Middle frontal gyrus (tissue), 1 donor: ENCODE data around the gene CALHM3.

ENCODE experiments used
- DNase-seq: peaks from one replicate; pipeline ENCODE4 v3.0.0-alpha.2; 2015; ENCODE audit warnings: low spot score; ENCODE audit errors: extremely low spot score

CALHM3 gene

GRCh38 chr10:103475437-103475836 lies 3.6 kb downstream of the CALHM3 start:
- DNase-seq, result no peak

GRCh38 chr10:103474077-103474476 lies 5.0 kb downstream of the CALHM3 start:
- DNase-seq, result no peak

GRCh38 chr10:103473261-103473671 lies 5.8 kb downstream of the CALHM3 start:
- no peak for DNase-seq

GRCh38 chr10:103472005-103472404 lies 7.0 kb downstream of the CALHM3 start:
- no peak for DNase-seq

GRCh38 chr10:103470761-103471653 lies 8.0 kb downstream of the CALHM3 start:
- DNase-seq, result no peak

- no peak for DNase-seq
Observed at GRCh38 chr10:103469201-103469600, 9.8 kb downstream of the CALHM3 start.

DNA sequence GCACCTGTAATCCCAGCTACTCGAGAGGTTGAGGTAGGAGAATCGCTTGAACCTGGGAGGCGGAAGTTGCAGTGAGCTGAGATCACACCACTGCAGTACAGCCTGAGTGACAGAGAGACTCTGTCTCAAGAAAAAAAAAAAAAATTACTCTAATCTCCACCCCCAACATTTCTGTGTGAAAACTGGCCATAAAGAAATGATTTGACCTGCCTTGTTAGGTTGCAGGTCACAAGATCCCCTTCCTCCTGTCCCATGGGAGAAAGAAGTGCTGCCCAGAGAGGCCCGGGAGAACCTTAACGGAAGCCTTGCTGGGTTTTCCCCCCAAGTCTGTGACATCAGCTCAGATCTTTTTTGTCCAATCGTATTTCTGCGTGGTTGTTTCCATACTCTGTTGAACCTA lies 11.6 kb downstream of the CALHM3 start:
- DNase-seq, result no peak

DNA sequence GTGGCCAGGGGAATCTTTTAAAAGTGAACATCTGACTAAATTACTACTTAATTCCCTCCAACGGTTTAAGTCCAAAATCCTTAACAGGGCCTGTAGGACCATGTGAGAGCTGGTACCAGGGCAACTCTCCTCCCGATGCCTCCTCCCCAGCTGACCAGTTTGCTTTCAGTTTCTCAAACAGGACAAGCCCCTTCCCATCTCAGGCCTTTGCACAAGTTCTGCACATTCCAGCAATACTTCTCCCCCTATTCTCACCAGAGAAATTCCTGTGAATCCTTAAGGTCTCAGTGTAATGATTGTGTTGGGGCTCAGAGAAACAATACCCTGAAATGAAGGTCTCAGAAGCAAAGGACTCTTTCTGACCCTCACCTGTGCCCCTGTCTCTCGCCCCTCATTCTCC lies 12.3 kb downstream of the CALHM3 start:
- DNase-seq, result no peak

- no peak for DNase-seq
Observed at GRCh38 chr10:103465411-103466179, 13.4 kb downstream of the CALHM3 start.

GRCh38 chr10:103463499-103463898 lies 15.5 kb downstream of the CALHM3 start:
- DNase-seq, result no peak

DNA sequence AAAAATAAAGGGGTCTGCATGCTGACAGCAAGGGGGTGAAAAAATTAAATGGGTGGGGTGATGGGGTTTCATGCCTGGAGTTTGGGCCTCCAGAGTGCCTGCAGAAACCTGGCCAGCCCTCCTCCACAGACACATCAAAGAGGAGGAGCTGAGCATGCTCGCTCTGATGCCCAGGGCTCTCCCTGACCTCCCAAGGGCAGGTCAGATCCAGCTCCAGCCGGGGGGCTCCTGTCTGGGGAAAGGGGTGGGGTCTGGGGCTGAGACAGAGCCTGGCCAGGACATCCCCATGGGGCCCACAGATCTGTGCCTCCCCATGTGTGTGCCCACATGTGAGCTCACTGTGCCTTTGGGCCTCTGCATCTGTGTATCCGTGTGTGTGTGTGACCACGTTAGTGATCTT lies 19.4 kb downstream of the CALHM3 start:
- DNase-seq, result no peak

GRCh38 chr10:103458720-103459119 lies 20.3 kb downstream of the CALHM3 start, which contains the start of gene CALHM1:
CALHM1 (minus strand) TSS chr10:103458900; CDS start chr10:103458751, 149 bp downstream.
- DNase-seq, result no peak

DNA sequence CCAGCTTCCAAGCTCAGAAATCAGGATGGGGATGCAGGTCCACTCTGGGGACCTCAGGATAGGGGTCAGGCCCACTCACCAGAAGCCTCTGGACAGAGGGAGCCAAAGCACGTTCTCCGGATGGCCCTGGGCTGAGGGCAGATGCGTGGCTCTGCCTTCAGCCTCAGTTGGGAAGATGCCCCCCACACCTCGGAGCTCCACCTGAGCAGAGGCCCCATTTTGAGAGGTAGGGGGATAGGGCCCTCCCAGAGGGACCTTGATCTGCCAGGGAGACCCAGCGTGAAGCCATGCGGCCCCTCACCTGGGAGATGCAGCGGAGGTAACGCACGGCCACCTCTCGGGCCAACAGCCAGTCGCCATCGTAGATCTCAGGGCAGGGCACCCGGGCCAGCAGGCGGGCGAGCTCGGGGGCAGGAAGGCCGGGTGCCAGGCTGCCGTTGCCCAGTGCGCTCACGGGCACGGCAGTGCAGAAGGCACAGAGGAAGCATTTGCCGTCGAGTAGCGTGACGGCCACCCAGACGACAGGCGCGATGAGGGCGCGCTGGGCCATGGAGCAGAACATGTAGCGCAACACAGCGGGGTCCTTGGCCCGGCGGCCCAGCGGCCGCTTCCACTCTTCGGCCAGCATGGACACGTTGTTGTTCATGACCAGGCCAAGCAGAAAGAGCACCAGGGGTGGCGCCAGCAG lies 21.0 kb downstream of the CALHM3 start:
- no peak for DNase-seq

DNA sequence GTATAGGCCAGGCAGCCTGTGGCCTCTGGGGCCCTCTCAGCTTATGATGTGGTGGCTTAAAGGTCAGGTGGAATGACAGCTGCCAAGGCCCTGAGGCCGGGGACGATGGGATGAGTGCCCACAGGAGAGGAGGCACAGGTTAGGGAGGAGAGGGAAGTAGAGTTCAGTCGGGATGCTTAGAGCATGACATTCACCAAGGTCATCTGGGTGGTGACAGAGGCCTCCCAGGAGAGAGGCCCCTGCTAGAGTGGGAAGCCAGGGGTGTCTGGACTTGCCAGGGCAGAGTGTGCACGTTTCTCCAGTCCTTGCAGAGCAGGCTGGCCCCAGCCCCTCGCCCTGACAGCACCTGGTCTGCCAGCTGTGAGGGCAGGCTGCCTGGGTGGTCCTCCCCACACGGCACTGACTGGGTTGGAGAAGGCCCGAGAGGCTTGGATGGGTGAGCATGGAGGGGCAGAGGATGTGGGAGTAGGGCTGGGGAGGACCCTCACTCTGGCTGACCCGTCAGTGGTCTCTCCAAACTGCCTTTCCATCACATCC lies 21.8 kb downstream of the CALHM3 start:
- no peak for DNase-seq

GRCh38 chr10:103456074-103456660 lies 22.9 kb downstream of the CALHM3 start:
- DNase-seq, result no peak

DNA sequence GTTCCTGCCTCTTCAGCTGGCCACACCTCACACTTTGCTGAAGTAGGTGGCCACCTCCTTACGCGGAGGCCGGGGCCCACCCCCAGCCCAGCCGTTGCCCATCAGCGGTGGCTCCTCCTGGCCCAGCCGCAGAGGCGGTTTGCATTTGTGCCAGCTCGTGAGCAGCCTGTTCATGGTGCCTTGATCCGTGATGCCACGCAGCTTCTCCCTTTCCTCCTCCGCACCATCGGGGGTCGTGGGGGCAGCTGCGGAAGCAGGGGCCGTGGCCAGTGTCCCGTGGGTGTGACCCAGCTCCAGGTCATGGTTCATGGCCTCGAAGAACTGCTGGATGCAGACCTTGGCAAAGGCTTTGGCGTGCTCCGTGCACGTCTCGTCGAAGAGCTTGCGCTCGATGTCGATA lies 23.8 kb downstream of the CALHM3 start:
- no peak for DNase-seq

DNA sequence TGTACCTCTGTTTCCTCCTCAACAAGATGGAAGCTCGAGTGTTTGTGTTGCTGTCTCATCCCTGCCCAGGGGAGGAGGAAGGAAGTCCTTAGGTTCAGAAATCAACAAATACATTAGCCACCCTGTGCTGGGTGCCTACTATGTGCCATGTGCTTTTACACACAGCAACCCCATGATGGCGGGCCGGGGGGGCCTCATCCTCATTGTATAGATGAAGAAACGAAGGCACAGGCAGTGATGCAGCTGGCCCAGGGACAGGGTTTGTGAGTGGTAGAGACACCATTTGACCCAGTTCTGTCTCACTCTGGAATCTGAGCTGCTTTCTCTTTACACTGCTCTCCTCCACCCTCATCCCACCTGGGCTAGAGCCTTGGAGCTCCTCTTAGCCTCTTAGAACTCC lies 25.0 kb downstream of the CALHM3 start:
- DNase-seq, result no peak

DNA sequence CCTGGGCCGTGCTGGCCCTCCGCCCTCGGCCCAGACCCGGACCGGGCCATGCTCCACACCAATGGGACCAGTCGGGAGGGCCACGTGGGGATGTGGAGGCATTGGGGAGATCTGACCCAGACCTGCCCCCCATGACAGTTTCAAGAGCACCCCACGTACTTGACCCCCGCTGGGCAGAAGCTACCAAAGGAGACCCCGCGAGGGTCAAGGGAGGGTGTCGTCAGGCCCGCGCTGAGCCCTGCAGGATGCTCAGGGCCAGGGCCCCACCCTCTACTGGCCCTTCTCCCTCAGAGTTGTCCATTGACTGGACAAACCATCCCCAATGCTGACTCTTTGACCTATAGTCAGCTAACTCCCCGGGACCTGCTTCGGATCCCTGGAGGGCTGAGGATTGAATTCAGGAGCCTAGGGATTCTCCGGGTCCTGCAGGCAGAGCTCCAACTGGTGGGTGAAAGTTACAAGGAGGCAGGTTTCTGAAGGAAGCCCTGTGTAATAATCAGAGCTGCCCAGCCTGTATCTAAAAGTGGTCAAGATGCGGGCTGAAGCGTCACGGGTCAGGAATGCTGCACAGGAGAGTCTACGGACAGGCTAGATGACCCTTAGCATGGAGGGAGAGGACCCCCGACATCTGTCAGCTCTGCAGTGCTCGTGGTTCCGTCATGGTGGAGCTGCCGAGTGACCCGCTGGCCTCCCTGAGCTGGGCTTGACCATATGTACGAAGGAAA lies 26.4 kb downstream of the CALHM3 start:
- no peak for DNase-seq

- peak; percentile 35 for DNase-seq
Observed at GRCh38 chr10:103451831-103452505, 27.1 kb downstream of the CALHM3 start, which contains the start of gene CALHM2. CALHM2 (minus strand) TSS chr10:103452370; CDS start chr10:103449941, 2,429 bp downstream.
